Bronchial epithelial cell (primary cell): Measurements from ENCODE around the gene SUCNR1. TPM values are rescaled to one million over a fixed set of nuclear protein-coding genes. Genes with fewer than 3 reads are reported as not detected.
A peak's percentile ranks its signal among the peaks of the same experiment; 100 is the strongest.
"Not testable (repeated sequence)": the region's sequence is repeated elsewhere in the genome, so short reads cannot be mapped to it uniquely, and the experiment has no call there.

ENCODE experiments used
- DNase-seq: peaks from one replicate; pipeline ENCODE4 v3.0.0-alpha.2; 2010; ENCODE audit warnings: low read depth
- FAIRE-seq: peaks from 2 replicates; lab custom pipeline; 2011; peaks lifted over from hg19 to GRCh38; lab: Jason Lieb, UNC
- H3K27me3 ChIP-seq: 2 replicates; pipeline ENCODE4 v1.5.1; 2011; ENCODE audit warnings: low read length; ENCODE audit not compliant: control insufficient read depth, insufficient read depth
- H3K36me3 ChIP-seq: 2 replicates; pipeline ENCODE4 v1.5.1; 2011; ENCODE audit warnings: low read length; ENCODE audit not compliant: control insufficient read depth, insufficient read depth
- H3K4me3 ChIP-seq: 2 replicates; pipeline ENCODE4 v1.5.1; 2011; ENCODE audit warnings: mild to moderate bottlenecking, low read depth, low read length, control low read depth
- total RNA-seq: library from RNA; depleted of rRNA; stranded (reverse); fragments of >200 nt; gene quantifications from 2 replicates; pipeline ENCODE4 v1.2.1, GENCODE V29; 2014
- TF ChIP-seq, protein P1 (sequence below): IDR thresholded peaks from 2 replicates; pipeline ENCODE4 v1.5.1; 2011; ENCODE audit warnings: mild to moderate bottlenecking, moderate library complexity, low read length, control low read depth, inconsistent platforms; ENCODE audit not compliant: insufficient read depth, severe bottlenecking

The SUCNR1 gene
- total RNA-seq, 1 donor from 2014 or later: not detected

GRCh38 chr3:151925419-151925818 lies 52.0 kb downstream of the SUCNR1 start:
- TF ChIP-seq, protein P1, sequence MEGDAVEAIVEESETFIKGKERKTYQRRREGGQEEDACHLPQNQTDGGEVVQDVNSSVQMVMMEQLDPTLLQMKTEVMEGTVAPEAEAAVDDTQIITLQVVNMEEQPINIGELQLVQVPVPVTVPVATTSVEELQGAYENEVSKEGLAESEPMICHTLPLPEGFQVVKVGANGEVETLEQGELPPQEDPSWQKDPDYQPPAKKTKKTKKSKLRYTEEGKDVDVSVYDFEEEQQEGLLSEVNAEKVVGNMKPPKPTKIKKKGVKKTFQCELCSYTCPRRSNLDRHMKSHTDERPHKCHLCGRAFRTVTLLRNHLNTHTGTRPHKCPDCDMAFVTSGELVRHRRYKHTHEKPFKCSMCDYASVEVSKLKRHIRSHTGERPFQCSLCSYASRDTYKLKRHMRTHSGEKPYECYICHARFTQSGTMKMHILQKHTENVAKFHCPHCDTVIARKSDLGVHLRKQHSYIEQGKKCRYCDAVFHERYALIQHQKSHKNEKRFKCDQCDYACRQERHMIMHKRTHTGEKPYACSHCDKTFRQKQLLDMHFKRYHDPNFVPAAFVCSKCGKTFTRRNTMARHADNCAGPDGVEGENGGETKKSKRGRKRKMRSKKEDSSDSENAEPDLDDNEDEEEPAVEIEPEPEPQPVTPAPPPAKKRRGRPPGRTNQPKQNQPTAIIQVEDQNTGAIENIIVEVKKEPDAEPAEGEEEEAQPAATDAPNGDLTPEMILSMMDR: no peak
- FAIRE-seq: no peak
- H3K27me3 ChIP-seq: no peaks in the 10 kb centered on the region
- H3K4me3 ChIP-seq: no peak overlapping the region
- H3K36me3 ChIP-seq: no peaks in the 10 kb centered on the region
- peak; percentile 47 for DNase-seq

DNA sequence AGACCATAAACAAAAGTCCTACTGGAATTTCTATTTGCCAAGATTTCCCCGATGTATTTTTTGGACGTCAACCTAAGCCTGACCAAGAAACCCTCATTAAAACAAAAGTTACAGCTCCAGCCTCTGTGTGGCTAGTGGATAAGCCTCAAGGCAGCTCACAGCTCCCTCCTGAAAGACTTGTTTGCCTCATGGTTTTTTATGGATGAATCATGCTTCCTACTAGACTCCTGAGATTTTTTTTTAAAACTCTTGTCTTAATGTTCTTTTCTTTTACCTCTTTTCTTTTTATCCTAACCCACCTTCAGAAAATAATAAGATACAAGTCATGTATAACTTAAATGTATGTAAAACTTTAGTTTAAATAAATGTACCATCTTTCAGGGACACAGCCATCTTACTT lies 52.4 kb downstream of the SUCNR1 start:
- Histone ChIP-seq H3K27me3 (no peaks in the 10 kb centered on the region), H3K36me3 (no peaks in the 10 kb centered on the region), H3K4me3 (no peak overlapping the region)
- TF ChIP-seq, protein P1: no peak
- FAIRE-seq (no peak), DNase-seq (peak; percentile 82)

GRCh38 chr3:151926956-151927355 lies 53.5 kb downstream of the SUCNR1 start:
- DNase-seq (peak; percentile 85), FAIRE-seq (no peak)
- no peaks in the 10 kb centered on the region for H3K36me3 ChIP-seq
- TF ChIP-seq, protein P1: no peak
- no peaks in the 10 kb centered on the region for H3K27me3 ChIP-seq
- no peak overlapping the region for H3K4me3 ChIP-seq

- not testable (repeated sequence) for FAIRE-seq, H3K4me3 ChIP-seq, H3K36me3 ChIP-seq, DNase-seq, H3K27me3 ChIP-seq
These were observed 54.6 kb downstream of the SUCNR1 start for GRCh38 chr3:151927915-151928525.

- no peaks in the 10 kb centered on the region for H3K36me3 ChIP-seq
- FAIRE-seq (no peak), DNase-seq (no peak)
- H3K4me3 ChIP-seq: no peak overlapping the region
- H3K27me3 ChIP-seq: no peaks in the 10 kb centered on the region
- TF ChIP-seq, protein P1: no peak
These were observed 57.7 kb downstream of the SUCNR1 start for GRCh38 chr3:151931171-151931570.

DNA sequence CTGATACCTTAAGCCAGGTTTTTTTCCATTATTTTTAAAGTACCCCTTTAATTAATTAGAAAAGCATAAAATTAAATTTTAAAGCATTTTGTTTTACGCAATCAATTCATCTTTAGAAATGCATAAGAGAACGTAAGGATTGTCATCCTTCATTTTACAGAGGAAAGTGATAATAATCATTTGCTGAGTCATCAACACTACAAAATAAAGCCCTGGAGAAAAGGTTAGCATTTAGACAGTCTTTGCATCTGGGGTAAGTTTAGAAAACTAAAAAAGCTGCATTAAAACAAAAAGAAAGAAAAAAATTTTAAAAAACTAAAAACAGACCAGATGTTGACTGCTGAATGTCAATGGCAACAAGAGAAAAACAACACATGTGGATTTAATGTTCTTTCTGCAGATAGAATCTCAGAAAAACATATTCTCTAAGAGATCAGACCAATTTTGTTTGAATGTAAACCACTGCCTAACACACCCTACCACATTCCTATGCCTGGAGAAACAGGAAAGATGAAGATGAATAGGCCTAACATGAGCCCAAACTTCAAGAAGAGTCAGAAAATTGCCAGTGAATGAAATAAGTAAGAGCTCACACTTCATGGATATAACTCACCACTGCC lies 59.9 kb downstream of the SUCNR1 start:
- FAIRE-seq: no peak
- no peak for DNase-seq
- Histone ChIP-seq H3K4me3 (no peak overlapping the region), H3K36me3 (no peaks in the 10 kb centered on the region), H3K27me3 (no peaks in the 10 kb centered on the region)
- TF ChIP-seq, protein P1: no peak

Other genes starting within 250 kb of the SUCNR1 start
- gene AADACL2, start 139.7 kb upstream of the SUCNR1 start, total RNA-seq: not detected in 2 replicates
- gene AADAC, start 59.5 kb upstream of the SUCNR1 start, total RNA-seq: 0.13 TPM in 1 of 2 replicates, not detected in the other